ENCODE results near the gene TFE3.

TFE3 gene

DNA sequence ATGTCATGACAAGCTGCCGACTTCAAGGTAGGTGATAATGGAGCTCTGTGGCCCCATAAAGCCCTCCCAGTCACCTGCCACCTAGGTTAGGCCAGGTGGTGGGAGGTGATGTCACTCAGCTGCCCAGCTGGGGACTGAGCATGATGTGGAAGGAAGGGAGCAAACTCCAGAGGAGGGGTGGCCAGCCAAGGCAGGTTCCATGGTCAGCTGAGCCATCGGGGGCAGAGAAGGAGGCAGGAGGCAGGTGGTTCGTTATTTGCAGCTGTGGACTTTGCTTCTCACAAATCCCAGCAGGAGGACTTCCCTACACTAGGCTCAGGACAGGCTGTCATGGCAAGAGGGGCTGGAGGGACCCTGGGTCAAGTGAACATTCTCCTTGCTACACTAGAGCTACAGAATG, 17.8 kb upstream of the TFE3 start:
- no peak for DNase-seq

DNA sequence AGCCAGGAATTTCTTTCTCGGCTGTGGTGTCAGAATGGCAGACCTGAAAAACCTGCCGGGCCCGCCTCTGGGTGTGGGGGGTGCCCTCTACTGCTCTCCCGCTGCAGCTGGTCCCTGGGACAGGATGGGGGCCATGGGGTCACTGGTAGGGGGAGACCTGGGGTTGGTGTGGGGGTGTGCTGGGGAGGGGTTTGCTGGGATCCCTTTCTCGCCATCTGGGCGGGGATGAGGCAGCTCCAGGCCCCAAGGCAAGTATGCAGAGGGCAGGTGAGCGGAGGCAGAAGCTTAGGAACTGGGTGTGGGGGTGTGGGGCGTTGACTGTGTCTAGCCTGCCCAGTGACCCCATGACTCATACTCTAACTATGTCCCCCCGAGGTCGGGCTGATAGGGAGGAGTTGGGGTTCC, 16.5 kb upstream of the TFE3 start:
- DNase-seq = no peak

- no peak for DNase-seq
Measured at GRCh38 chrX:49059201-49059600, 16.0 kb upstream of the TFE3 start.

GRCh38 chrX:49058794-49059193, 15.6 kb upstream of the TFE3 start, which contains the start of gene CCDC120:
Gene CCDC120, plus strand, starts transcription at chrX:49058999. Its CDS starts 3,043 bp downstream, at chrX:49062042.
- no peak for DNase-seq

GRCh38 chrX:49054073-49054762, 11.1 kb upstream of the TFE3 start:
- no peak for DNase-seq

GRCh38 chrX:49053223-49054072, 10.3 kb upstream of the TFE3 start:
- DNase-seq = peak; percentile 43

GRCh38 chrX:49043987-49044281, 777 bp upstream of the TFE3 start:
- no peak for DNase-seq

DNA sequence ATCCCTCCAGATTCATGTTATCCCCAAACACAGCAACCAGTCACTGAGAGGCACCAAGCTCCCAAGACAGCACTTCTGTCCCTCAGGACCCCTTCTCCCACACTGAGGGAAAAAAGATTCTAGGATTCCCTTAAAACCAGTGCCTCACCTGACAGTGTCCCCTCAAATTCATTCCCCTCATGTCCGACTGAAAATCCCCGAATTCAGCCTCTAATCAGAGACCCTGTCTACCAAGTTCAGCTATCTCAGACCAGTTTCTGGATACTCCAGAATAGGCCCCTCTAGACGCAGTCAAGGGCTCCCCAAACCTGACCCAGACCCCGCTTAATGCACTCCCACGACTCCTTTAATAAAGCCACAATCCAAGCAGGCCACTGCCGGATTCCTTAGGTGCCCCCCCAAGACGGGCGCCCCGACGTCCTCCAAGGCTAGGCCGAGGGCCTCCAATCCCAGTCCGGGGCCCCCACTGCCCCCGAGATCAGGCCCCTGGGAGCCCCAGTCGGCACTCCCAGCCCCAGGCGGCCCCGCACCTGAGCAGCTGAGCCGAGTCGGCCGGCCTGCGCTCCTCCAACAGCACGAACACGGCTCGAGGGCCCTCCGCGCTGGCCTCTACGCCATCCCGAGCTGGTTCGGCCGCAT, 457 bp downstream of the TFE3 start:
- DNase-seq = no peak

DNA sequence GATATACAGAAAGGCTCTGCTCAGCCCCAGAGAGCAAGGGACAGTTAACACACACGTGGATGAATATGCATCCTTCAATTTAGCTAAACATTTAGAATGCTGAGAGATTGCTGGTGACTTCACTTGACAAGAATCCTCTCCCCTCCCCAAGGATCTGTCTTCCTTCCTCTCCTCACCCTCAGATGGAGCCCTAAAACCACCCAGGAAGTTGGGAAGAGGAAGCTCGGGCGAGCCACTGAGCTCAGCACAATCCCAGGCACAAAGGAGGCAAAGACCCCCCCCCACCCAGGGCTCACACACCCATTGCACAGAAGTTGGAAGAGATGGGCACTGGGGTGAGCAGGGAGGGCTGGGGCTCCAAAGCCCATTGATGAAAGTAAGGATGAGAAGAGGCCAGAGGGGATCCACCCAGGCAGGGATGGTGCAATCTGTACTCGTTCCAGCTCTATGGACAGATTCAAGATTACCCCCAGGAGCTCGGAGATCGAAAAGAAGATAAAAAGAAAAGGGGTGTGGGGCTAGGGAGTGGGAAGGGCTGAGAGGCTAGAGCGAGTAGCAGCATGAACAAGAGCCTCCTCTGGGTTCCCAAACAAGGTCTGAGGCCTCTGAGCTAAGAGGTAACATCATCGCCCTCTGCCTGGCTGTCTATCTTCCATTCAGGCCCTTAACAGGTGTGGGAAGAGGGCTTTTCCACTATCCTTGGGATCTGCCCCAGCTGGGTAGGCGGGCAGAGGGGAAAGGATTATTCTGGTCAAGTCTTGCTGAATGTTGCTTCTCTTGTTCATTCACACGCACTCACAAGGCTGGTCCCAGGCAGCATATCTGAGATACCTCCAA, 1.2 kb downstream of the TFE3 start:
- DNase-seq = no peak

DNA sequence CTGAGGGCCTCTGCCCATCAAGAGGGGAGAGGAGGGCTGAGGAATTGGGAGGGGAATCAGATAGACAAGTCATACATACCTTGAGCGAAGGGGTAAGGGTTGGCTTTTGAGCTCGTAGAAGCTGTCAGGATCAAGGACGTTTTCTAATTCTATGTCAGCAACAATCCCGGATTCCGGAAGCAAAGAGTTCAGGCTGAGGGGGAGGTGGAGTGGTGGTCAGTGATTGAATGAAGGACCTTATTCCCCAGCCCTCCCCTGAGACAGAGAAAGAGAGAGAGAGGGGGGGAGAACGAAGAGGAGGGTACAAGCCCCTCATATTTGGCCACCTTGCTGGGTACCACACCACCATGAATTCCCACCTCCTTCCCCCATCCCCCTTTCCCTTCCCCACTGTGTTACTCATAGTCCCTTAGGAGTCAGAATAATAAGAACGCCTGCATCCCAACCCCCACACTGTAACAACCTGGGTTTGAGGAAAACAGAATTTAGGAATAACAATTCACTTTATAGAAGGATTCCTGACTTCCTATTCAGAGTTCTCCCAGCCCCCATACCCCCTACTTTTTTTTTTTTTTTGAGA, 2.7 kb downstream of the TFE3 start:
- no peak for DNase-seq

DNA sequence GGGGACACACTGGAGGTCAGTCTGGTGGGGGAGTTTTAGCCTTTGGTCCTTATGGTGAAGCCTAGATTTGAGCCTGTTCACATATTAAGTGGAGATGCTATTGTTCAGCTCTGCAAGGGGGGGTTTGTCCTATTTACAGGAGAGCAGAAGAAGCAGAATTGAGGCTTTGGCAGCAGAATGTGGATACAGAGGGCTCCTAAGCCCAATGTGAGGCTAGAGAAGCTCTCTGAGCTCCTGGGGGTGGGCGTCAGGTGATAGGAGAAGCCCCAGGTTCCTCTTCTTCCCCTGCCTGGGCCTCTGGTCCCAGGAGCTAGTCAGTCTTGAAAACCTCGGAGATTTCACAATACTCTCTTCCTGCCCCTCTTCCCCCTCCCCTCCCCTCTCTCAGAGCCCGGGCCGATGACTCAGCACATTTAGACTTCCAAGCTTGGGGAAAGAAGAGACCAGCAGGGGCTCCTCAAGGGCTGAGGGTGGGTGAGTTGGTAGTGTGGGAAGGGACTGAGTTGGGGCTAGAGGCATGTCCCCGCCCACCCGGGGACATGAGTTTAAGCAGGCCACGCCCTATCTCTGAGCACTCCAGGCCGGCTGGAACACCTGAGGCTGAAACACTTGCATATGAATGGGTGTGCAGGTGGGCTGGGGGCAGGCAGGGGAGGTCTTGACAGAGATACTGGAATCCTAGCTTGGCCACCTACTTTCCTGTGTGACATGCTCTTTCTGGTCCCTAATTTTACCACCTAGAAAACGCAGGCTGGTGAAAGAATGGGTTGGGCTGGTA, 3.4 kb downstream of the TFE3 start:
- DNase-seq = peak; percentile 74

GRCh38 chrX:49037883-49038475, 5.2 kb downstream of the TFE3 start:
- DNase-seq = no peak

DNA sequence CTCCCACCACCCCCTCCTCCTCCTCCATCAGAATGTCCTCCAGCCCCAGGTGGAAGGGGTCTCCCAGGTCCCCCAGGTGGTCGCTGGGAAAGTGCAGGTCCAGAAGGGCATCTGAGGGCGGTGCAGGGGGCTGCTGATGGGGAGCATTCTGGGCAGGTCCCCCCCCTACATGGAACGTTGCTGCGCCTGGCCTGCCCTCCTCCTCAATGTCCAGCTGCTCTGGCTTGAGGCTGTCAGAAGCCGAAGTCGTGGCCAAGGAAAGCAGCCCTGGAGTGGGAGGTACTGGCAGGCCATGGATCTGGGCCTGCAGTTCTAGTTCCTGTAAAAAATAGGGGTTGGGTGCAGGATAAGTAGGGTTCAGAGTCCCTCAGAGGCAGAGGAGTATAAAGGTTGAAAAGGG, 12.9 kb downstream of the TFE3 start:
- no peak for DNase-seq

- no peak for DNase-seq
Measured at GRCh38 chrX:49029876-49030275, 13.3 kb downstream of the TFE3 start.

- no peak for DNase-seq
Measured at GRCh38 chrX:49019599-49020249, 23.4 kb downstream of the TFE3 start.

DNA sequence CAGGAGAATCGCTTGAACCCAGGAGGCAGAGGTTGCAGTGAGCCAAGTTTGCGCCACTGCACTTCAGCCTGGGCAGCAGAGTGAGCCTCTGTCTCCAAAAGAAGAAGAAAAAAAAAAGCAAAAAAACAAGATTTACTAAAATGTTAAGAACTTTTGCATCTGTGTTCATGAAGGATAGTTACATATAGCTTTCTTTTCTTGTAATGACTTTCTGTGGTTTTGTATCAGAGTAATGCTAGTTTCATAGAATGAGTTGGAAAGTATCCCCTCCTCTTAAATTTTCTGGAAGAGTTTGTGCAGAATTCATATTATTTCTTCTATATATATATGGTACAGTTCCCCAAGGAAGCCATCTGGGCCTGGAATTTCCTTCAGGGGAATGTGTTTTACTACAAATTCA, 24.1 kb downstream of the TFE3 start:
- no peak for DNase-seq

DNA sequence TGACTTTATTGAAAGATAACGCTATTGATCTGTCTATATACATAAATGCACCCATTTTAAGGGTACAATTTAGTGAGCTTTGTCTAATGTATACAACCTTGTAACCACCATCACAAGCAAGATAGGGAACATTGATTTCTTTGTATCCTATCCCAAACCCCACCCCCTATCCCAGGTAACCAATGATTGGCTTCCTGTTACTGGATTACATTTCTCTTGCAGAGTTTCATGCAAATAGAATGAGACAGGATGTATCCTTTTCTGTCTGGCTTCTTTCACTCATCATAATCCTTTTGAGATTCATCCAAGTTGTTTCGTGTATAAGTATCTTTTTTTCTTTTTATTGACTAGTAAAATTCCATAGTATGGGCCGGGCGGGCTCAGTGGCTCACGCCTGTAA, 39.5 kb downstream of the TFE3 start:
- peak; percentile 3 for DNase-seq

- peak; percentile 72 for DNase-seq
Measured at GRCh38 chrX:49002091-49002935, 40.8 kb downstream of the TFE3 start, which contains the start of gene GRIPAP1. Gene GRIPAP1, minus strand, starts transcription at chrX:49002264. Its CDS starts 35 bp downstream, at chrX:49002229.

DNA sequence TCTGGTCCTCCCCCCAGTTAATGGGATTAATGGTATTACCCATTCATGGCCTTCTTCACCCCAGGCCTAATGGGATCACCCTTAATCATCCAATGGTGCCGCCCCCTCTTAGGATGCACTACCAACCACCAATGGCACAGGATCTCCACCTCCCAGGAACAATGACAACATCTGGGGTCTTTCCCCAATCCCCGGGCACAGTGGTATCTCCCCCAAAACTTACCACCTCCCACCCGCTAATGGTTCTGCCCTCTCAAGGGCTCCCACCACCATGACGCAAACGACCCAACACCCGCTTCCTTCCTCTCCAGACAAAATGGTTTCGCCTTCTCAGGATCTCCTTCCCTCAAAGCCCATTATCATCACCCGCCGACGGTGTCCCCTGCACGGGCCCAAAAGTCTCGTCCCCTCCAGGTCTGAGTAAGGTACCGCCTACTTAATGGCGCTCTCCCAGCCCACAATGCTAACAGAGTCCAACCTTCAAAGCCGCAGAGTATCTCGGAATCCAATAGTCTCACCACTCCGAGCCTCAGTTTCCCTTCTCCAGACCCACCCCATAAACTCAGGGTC, 41.6 kb downstream of the TFE3 start:
- DNase-seq = peak; percentile 13
